ENCODE data around the gene SLC22A5.

DNA sequence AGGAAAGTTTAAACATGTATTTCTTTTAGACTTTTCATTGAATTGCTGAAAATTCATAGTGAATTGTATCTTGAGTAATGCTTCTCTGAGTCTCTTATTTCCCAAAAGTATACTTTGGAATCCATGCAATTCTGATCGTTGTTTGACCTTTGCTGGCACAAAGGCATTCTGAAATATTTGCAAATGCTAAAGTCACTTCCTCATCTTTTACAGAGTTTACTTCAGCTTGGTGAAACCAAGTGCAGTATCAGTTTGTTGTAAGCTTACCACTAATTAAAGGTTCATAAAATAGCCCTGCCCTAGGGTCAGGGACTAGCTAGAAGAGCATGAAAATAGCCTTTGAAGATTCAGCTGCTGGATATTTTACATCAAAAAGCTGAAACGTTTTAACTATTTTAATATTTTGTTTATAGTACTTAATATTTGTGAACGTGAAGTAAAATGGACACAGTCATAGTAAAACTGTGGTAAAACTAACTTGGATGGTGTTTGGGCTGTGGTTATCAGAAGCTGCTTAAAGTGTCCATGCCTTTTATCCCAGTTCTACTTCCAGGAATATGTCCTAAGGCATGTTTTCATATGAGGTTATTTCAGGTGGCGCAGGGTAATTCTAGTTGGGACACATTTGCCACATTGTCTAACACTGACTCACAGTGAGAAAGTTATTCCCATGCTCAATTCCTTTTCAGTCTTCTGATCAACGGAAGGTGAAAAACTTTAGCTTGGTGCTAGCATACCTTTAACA is 45.3 kb downstream of the SLC22A5 start:
- TF ChIP-seq ETV6 (IDR thresholded peaks at IDR 0.05; ENCODE audit: borderline replicate concordance in 1 of 2, low read depth in 2 of 2, low read length in 1 of 2) (no peak), ETV6 (CRISPR knock-in tag; IDR thresholded peaks at IDR 0.05; ENCODE audit: borderline replicate concordance) (no peak), GATAD2B (IDR thresholded peaks at IDR 0.05; ENCODE audit: borderline replicate concordance) (no peak)
- TF ChIP-seq, protein P1, sequence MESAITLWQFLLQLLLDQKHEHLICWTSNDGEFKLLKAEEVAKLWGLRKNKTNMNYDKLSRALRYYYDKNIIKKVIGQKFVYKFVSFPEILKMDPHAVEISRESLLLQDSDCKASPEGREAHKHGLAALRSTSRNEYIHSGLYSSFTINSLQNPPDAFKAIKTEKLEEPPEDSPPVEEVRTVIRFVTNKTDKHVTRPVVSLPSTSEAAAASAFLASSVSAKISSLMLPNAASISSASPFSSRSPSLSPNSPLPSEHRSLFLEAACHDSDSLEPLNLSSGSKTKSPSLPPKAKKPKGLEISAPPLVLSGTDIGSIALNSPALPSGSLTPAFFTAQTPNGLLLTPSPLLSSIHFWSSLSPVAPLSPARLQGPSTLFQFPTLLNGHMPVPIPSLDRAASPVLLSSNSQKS (CRISPR knock-in tag; IDR thresholded peaks at IDR 0.05), result no peak
